K562 (cell line): Measurements from ENCODE around the gene COA7. TPM values are rescaled to one million over a fixed set of nuclear protein-coding genes. Genes with fewer than 3 reads are reported as not detected.

Experiments
- ATAC-seq: fragments of 200-7000 bp; cut with Tn5 transposase; 3 replicates; pipeline ENCODE4 v1.9.1; 2020; ENCODE audit warnings: moderate library complexity
- BruUV-seq: library from RNA; stranded (reverse); fragments of 400-500 nt; replicated peaks from 2 replicates; lab custom pipeline; 2021; lab: Mats Ljungman, UMichigan
- CTCF ChIA-PET: fragments of 300-600 bp; formaldehyde crosslinking; extraction: SDS; loops from one replicate; lab custom pipeline; 2021; ENCODE audit warnings: low intra/inter-chr PET ratio; lab: Yijun Ruan, JAX
- POLR2A ChIA-PET: fragments of 300-600, 350-650 bp; sonication (Branson Sonifier 250); formaldehyde crosslinking; extraction: SDS; loops from one replicate; lab custom pipeline; 2021; ENCODE audit warnings: antibody characterized with exemption, inconsistent platforms; lab: Yijun Ruan, JAX
- DNase-seq, 4 experiments: peaks; one replicate each; pipeline versions ENCODE4 v3.0.0 to v3.0.0-alpha.2; 2011 to 2018; ENCODE audit warnings: low spot score in 3 of 4, mixed read lengths in 3 of 4; ENCODE audit errors: extremely low read depth in 1 of 4
- FAIRE-seq: peaks from 2 replicates; lab custom pipeline; 2011; peaks lifted over from hg19 to GRCh38; lab: Jason Lieb, UNC
- H2AFZ ChIP-seq: 2 replicates; pipeline ENCODE4 v1.6.0; 2011; ENCODE audit warnings: low read depth, low read length, control low read depth, inconsistent platforms
- H3K27ac ChIP-seq: fragments of 200-600 bp; 3 replicates; pipeline ENCODE4 v1.8.0; 2011; ENCODE audit warnings: low read depth, mild to moderate bottlenecking, control low read depth, inconsistent platforms, low read length, moderate library complexity, mixed read lengths; ENCODE audit errors: extremely low read depth
- H3K27me3 ChIP-seq, 2 experiments: fragments of 300-600 bp in 1 of 2; 2 replicates in 1 of 2; 3 replicates in 1 of 2; pipeline versions ENCODE4 v1.6.0 to v1.8.0; 2011; ENCODE audit warnings: inconsistent platforms in 2 of 2, low read length in 2 of 2, mild to moderate bottlenecking in 1 of 2, mixed read lengths in 1 of 2, moderate library complexity in 1 of 2; ENCODE audit not compliant: control insufficient read depth in 2 of 2, insufficient read depth in 2 of 2
- H3K36me3 ChIP-seq: fragments of 300-600 bp; 3 replicates; pipeline ENCODE4 v1.8.0; 2011; ENCODE audit warnings: mild to moderate bottlenecking, low read length, inconsistent platforms; ENCODE audit not compliant: control insufficient read depth, insufficient read depth
- H3K4me1 ChIP-seq, 2 experiments: fragments of 200-600 bp in 1 of 2; replicated peaks in 1 of 2; 2 replicates in 1 of 2; 3 replicates in 1 of 2; pipeline versions ENCODE4 v1.5.1 to v1.8.0; 2011; ENCODE audit warnings: inconsistent platforms in 2 of 2, low read length in 2 of 2, mild to moderate bottlenecking in 1 of 2, mixed read lengths in 1 of 2, moderate library complexity in 1 of 2; ENCODE audit not compliant: control insufficient read depth in 2 of 2, insufficient read depth in 2 of 2
- H3K4me2 ChIP-seq: 2 replicates; pipeline ENCODE4 v1.6.1; 2011; ENCODE audit warnings: low read length, control low read depth, inconsistent platforms, mixed read lengths; ENCODE audit not compliant: insufficient read depth
- H3K4me3 ChIP-seq: fragments of 200-600 bp; sonication (generic), shearing (Covaris generic); 2 replicates; pipeline ENCODE4 v1.5.1; 2016; ENCODE audit warnings: control low read depth, inconsistent platforms
- H3K79me2 ChIP-seq: fragments of 200-600 bp; 3 replicates; pipeline ENCODE4 v1.8.0; 2011; ENCODE audit warnings: low read length, inconsistent platforms; ENCODE audit not compliant: control insufficient read depth, insufficient read depth
- H3K9ac ChIP-seq, 2 experiments: 2 replicates each; pipeline versions ENCODE4 v1.6.0 to v1.6.1; 2011; ENCODE audit warnings: low read depth in 2 of 2, low read length in 2 of 2, control low read depth in 1 of 2, inconsistent platforms in 1 of 2, mild to moderate bottlenecking in 1 of 2, mixed read lengths in 1 of 2; ENCODE audit not compliant: insufficient read depth in 1 of 2
- H3K9me1 ChIP-seq: one replicate; pipeline ENCODE4 v1.6.0; 2011; ENCODE audit warnings: inconsistent platforms, mild to moderate bottlenecking, low read length, moderate library complexity; ENCODE audit not compliant: control insufficient read depth, insufficient read depth
- H3K9me3 ChIP-seq: replicated peaks from 2 replicates; pipeline ENCODE4 v1.5.1; 2011; ENCODE audit warnings: low read depth, low read length, inconsistent platforms; ENCODE audit not compliant: control insufficient read depth, insufficient read depth
- H4K20me1 ChIP-seq: replicated peaks from 2 replicates; pipeline ENCODE4 v1.6.1; 2011; ENCODE audit warnings: low read length, inconsistent platforms, mixed read lengths; ENCODE audit not compliant: control insufficient read depth, insufficient read depth
- BCOR ChIP-seq: fragments of 450-650 bp; IDR thresholded peaks from 2 replicates; pipeline ENCODE4 v1.6.1; 2016
- BRD9 ChIP-seq: fragments of 450-650 bp; IDR thresholded peaks from 2 replicates; pipeline ENCODE4 v1.6.1; 2018; ENCODE audit warnings: low read depth; ENCODE audit not compliant: partially characterized antibody
- KDM2B ChIP-seq: fragments of 250-450 bp; sonication (Bioruptor Pico); IDR thresholded peaks from 2 replicates; pipeline ENCODE4 v1.8.0; 2021; ENCODE audit warnings: mild to moderate bottlenecking, moderate library complexity
- NCOR1 ChIP-seq: fragments of 450-650 bp; IDR thresholded peaks from 2 replicates; pipeline ENCODE4 v1.6.1; 2016; ENCODE audit warnings: mild to moderate bottlenecking, moderate library complexity
- RCOR1 ChIP-seq, 2 experiments: IDR thresholded peaks; 2 replicates each; pipeline ENCODE4 v1.6.1; 2012; ENCODE audit warnings: low read depth in 2 of 2, low read length in 2 of 2, borderline replicate concordance in 1 of 2, improper control_type of control experiment in 1 of 2
- RNF219 ChIP-seq: fragments of 250-450 bp; sonication (Bioruptor Pico); IDR thresholded peaks from 2 replicates; pipeline ENCODE4 v1.5.0; 2022; ENCODE audit warnings: mild to moderate bottlenecking
- SRF ChIP-seq, 2 experiments: fragments of 250-450, 450-650 bp in 1 of 2; sonication (Bioruptor Pico) in 1 of 2; sonication (generic) in 1 of 2; formaldehyde crosslinking; IDR thresholded peaks; 2 replicates each; pipeline versions ENCODE4 v1.5.0 to v1.5.1; 2020 to 2022; ENCODE audit warnings: mild to moderate bottlenecking in 1 of 2, missing genetic modification reagents in 1 of 2
- TFAM ChIP-seq: fragments of 250-450 bp; sonication (Bioruptor Pico); conservative IDR thresholded peaks from 2 replicates; pipeline ENCODE4 v1.5.0; 2021; ENCODE audit warnings: mild to moderate bottlenecking, moderate library complexity
- ZNF12 ChIP-seq: sonication (generic); formaldehyde crosslinking; IDR thresholded peaks from 2 replicates; pipeline ENCODE4 v1.4.0; 2020; ENCODE audit warnings: mild to moderate bottlenecking, missing genetic modification reagents
- WGBS: fragments of 100-300 bp; shearing (Covaris generic); methylation state at CpG from one replicate; pipeline ENCODE4 v1.1.6; 2016; ENCODE audit warnings: low coverage, mixed read lengths; ENCODE audit not compliant: insufficient coverage; ENCODE audit errors: missing lambda C conversion rate; 5-methylcytosine and 5-hydroxymethylcytosine counted together
- in situ Hi-C: fragments of 300-500 bp; cut with MboI; formaldehyde crosslinking; loops from 4 replicates; pipeline ENCODE4 v1.15.0; 2018; ENCODE audit warnings: inconsistent platforms, mixed read lengths
- intact Hi-C: fragments of 100-400 bp; cut with micrococcal nuclease; formaldehyde crosslinking; loops from 2 replicates; pipeline ENCODE4 v1.14.2; 2022
- polyA plus RNA-seq, 8 experiments: library from polyadenylated mRNA; depleted of rRNA in 4 of 8; stranded (reverse) in 5 of 8; unstranded in 3 of 8; fragments of >200 nt; fragmentation: Nextera tagmentation in 2 of 8; fragmentation: Illumina TruSeq in 1 of 8; extraction: Ambion mirVana in 2 of 8; extraction: Trizol in 1 of 8; gene quantifications; 2 replicates each; pipeline versions ENCODE4 v1.2.1 to v1.2.3, GENCODE V29; 2011 to 2014; ENCODE audit warnings: inconsistent platforms in 1 of 8, missing spikeins in 1 of 8
- total RNA-seq, 7 experiments: library from RNA; depleted of rRNA in 6 of 7; stranded (reverse); fragments of >200 nt in 6 of 7; fragmentation: Illumina TruSeq in 2 of 7; extraction: Trizol in 2 of 7; gene quantifications; 2 replicates each; pipeline versions ENCODE4 v1.2.1 to v1.2.3, GENCODE V29; 2011 to 2021; ENCODE audit warnings: low replicate concordance in 1 of 7
- TF ChIP-seq, protein P1 (sequence below): fragments of 250-450 bp; sonication (Bioruptor Pico); IDR thresholded peaks from 2 replicates; pipeline ENCODE4 v1.8.0; 2022; ENCODE audit warnings: moderate library complexity, mild to moderate bottlenecking, inconsistent platforms
- TF ChIP-seq, protein P2 (sequence below): IDR thresholded peaks from 2 replicates; pipeline ENCODE4 v1.6.1; 2011; ENCODE audit not compliant: insufficient read length; ENCODE audit errors: extremely low read depth
- TF ChIP-seq, protein P3 (sequence below): fragments of 450-650 bp; formaldehyde crosslinking; IDR thresholded peaks from 2 replicates; pipeline ENCODE4 v1.4.0; 2020; ENCODE audit warnings: mild to moderate bottlenecking, moderate library complexity

COA7 gene
- total and polyA plus RNA-seq, 9 of the 15 experiments (the other 6 are each of a cell fraction or from before 2014, with no cell fraction given) = 19.4 to 82.8 (median 51.0) TPM

DNA sequence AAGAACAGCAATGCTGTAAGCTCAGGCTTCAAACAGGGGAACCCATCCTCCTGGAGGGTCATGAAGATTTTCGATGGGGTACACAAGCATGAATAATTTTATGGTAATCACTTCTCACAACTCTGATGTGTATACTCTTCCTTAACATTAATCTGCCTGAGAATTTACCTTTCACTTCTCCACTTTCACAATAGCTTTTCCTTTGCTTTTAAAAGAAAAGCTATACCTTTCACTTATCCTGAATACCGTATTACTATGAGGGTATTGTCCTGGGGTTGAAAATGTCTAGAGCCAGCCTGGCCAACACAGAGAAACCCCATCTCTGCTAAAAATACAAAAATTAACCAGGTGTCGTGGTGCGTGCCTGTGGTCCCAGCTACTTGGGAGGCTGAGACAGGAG is 15.4 kb upstream of the COA7 start:
- no TSS peak for BruUV-seq
- no peak for ATAC-seq
- TF ChIP-seq RNF219 (CRISPR knock-in tag) = no peak
- TF ChIP-seq, protein P1, sequence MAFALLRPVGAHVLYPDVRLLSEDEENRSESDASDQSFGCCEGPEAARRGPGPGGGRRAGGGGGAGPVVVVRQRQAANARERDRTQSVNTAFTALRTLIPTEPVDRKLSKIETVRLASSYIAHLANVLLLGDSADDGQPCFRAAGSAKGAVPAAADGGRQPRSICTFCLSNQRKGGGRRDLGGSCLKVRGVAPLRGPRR = no peak
- no peak for TF ChIP-seq ZNF12 (CRISPR knock-in tag)
- no peak for TF ChIP-seq NCOR1
- TF ChIP-seq, protein P2, sequence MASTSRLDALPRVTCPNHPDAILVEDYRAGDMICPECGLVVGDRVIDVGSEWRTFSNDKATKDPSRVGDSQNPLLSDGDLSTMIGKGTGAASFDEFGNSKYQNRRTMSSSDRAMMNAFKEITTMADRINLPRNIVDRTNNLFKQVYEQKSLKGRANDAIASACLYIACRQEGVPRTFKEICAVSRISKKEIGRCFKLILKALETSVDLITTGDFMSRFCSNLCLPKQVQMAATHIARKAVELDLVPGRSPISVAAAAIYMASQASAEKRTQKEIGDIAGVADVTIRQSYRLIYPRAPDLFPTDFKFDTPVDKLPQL = no peak
- TF ChIP-seq, protein P3, sequence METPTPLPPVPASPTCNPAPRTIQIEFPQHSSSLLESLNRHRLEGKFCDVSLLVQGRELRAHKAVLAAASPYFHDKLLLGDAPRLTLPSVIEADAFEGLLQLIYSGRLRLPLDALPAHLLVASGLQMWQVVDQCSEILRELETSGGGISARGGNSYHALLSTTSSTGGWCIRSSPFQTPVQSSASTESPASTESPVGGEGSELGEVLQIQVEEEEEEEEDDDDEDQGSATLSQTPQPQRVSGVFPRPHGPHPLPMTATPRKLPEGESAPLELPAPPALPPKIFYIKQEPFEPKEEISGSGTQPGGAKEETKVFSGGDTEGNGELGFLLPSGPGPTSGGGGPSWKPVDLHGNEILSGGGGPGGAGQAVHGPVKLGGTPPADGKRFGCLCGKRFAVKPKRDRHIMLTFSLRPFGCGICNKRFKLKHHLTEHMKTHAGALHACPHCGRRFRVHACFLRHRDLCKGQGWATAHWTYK (CRISPR knock-in tag) = no peak
- no peak for TF ChIP-seq TFAM (CRISPR knock-in tag)
- TF ChIP-seq KDM2B (CRISPR knock-in tag) = no peak
- TF ChIP-seq BRD9 = no peak
- no peak for TF ChIP-seq RCOR1 (IDR thresholded peaks at IDR 0.05; ENCODE audit: borderline replicate concordance in 1 of 2, low read depth in 2 of 2, low read length in 2 of 2)
- no peak for TF ChIP-seq BCOR
- no peak for TF ChIP-seq SRF (CRISPR knock-in tag; IDR thresholded peaks at IDR 0.05)
- WGBS = 22% methylated on average over 4 of the region's 4 CpGs
- Histone ChIP-seq H3K4me1 (no peaks in the 10 kb centered on the region), H3K27me3 (no peaks in the 10 kb centered on the region), H3K36me3 (no peaks in the 10 kb centered on the region), H3K4me2 (no peak overlapping the region), H3K9me1 (no peaks in the 10 kb centered on the region), H4K20me1 (no peaks in the 10 kb centered on the region), H3K9me3 (no peaks in the 10 kb centered on the region), H3K27ac (no peak overlapping the region), H3K9ac (no peak overlapping the region), H3K79me2 (no peaks in the 10 kb centered on the region), H3K4me3 (no peak overlapping the region), H2AFZ (peak overlapping the region; percentile 46; the same call in 1 of the 2 replicates)
- no peak for DNase-seq
- intact Hi-C loops (no loop called here), in situ Hi-C loops (no loop called here)
- CTCF ChIA-PET = no interaction called here
- POLR2A ChIA-PET = interaction anchor here (1.6 to 2.5 kb wide), 2 partner anchors 10 kb away, joined by 4 to 7 read pairs; no protein-coding TSS in a partner anchor
- no peak for FAIRE-seq
